IMR-90 (cell line): ENCODE data around the gene DUOX2. TPM values are rescaled to one million over a fixed set of nuclear protein-coding genes. Genes with fewer than 3 reads are reported as not detected.

Experiments
- ATAC-seq: fragments of 200-7000 bp; cut with Tn5 transposase; 2 replicates; pipeline ENCODE4 v1.9.1; 2020; ENCODE audit warnings: low read depth, mild to moderate bottlenecking, moderate library complexity
- BruUV-seq: library from RNA; stranded (reverse); fragments of 400-500 nt; replicated peaks from 2 replicates; lab custom pipeline; 2021; lab: Mats Ljungman, UMichigan
- CTCF ChIA-PET: fragments of 300-600 bp; formaldehyde crosslinking; extraction: SDS; loops from one replicate; lab custom pipeline; 2021; ENCODE audit warnings: antibody characterized with exemption; lab: Yijun Ruan, JAX
- POLR2A ChIA-PET: fragments of 300-600 bp; sonication (Branson Sonifier 250); formaldehyde crosslinking; loops from one replicate; lab custom pipeline; 2022; ENCODE audit warnings: antibody characterized with exemption; ENCODE audit not compliant: unreplicated experiment; lab: Charles Lee
- DNase-seq: peaks from one replicate; pipeline ENCODE4 v3.0.0; 2013
- H2AFZ ChIP-seq: replicated peaks from 2 replicates; pipeline ENCODE3; 2013; ENCODE audit warnings: low read length, mild to moderate bottlenecking; ENCODE audit not compliant: poor library complexity
- H2AK5ac ChIP-seq: 2 replicates; pipeline ENCODE4 v1.6.1; 2013; ENCODE audit warnings: low read depth, low read length, inconsistent platforms
- H2AK9ac ChIP-seq: replicated peaks from 2 replicates; pipeline ENCODE3; 2013; ENCODE audit warnings: mild to moderate bottlenecking, low read depth, low read length, moderate library complexity; ENCODE audit not compliant: poor library complexity
- H2BK120ac ChIP-seq: 2 replicates; pipeline ENCODE4 v1.6.1; 2013; ENCODE audit warnings: low read depth, low read length, inconsistent platforms
- H2BK15ac ChIP-seq: 3 replicates; pipeline ENCODE4 v1.6.1; 2013; ENCODE audit warnings: low read depth, low read length, inconsistent platforms
- H2BK20ac ChIP-seq: 2 replicates; pipeline ENCODE4 v1.6.1; 2013; ENCODE audit warnings: low read depth, mild to moderate bottlenecking, inconsistent platforms, low read length, moderate library complexity
- H2BK5ac ChIP-seq: 2 replicates; pipeline ENCODE4 v1.6.1; 2013; ENCODE audit warnings: mild to moderate bottlenecking, low read depth, low read length, inconsistent platforms; ENCODE audit not compliant: poor library complexity, severe bottlenecking
- H3K14ac ChIP-seq: replicated peaks from 2 replicates; pipeline ENCODE4 v1.6.1; 2013; ENCODE audit warnings: low read depth, low read length, inconsistent platforms
- H3K18ac ChIP-seq: 2 replicates; pipeline ENCODE4 v1.6.1; 2013; ENCODE audit warnings: low read depth, low read length, control low read depth
- H3K23ac ChIP-seq: 2 replicates; pipeline ENCODE4 v1.6.1; 2013; ENCODE audit warnings: low read depth, low read length, inconsistent platforms
- H3K27ac ChIP-seq: 2 replicates; pipeline ENCODE4 v1.5.1; 2013; ENCODE audit warnings: mild to moderate bottlenecking, control low read depth, low read length; ENCODE audit not compliant: insufficient read depth
- H3K27me3 ChIP-seq: 2 replicates; pipeline ENCODE4 v1.6.1; 2013; ENCODE audit warnings: low read length; ENCODE audit not compliant: control insufficient read depth, insufficient read depth
- H3K36me3 ChIP-seq: 2 replicates; pipeline ENCODE4 v1.6.1; 2013; ENCODE audit warnings: low read length, mixed read lengths; ENCODE audit not compliant: control insufficient read depth, insufficient read depth
- H3K4ac ChIP-seq: 2 replicates; pipeline ENCODE4 v1.6.1; 2013; ENCODE audit warnings: low read depth, low read length, inconsistent platforms
- H3K4me1 ChIP-seq: 2 replicates; pipeline ENCODE4 v1.6.1; 2013; ENCODE audit warnings: low read length, mixed read lengths; ENCODE audit not compliant: control insufficient read depth, insufficient read depth
- H3K4me2 ChIP-seq: 2 replicates; pipeline ENCODE4 v1.6.1; 2013; ENCODE audit warnings: low read depth, mild to moderate bottlenecking, control low read depth, low read length, moderate library complexity
- H3K4me3 ChIP-seq: 2 replicates; pipeline ENCODE4 v1.5.1; 2013; ENCODE audit warnings: low read depth, mild to moderate bottlenecking, control low read depth, low read length, moderate library complexity; ENCODE audit not compliant: insufficient read depth
- H3K56ac ChIP-seq: 2 replicates; pipeline ENCODE4 v1.6.1; 2013; ENCODE audit warnings: low read length, inconsistent platforms; ENCODE audit not compliant: insufficient read depth; ENCODE audit errors: extremely low read depth
- H3K79me1 ChIP-seq, 2 experiments: 2 replicates each; pipeline ENCODE4 v1.6.1; 2013; ENCODE audit warnings: low read length in 2 of 2, inconsistent platforms in 1 of 2, low read depth in 1 of 2
- H3K9ac ChIP-seq: 2 replicates; pipeline ENCODE4 v1.6.1; 2013; ENCODE audit warnings: low read depth, low read length, control low read depth
- H3K9me1 ChIP-seq: 2 replicates; pipeline ENCODE4 v1.6.1; 2013; ENCODE audit warnings: low read length, inconsistent platforms; ENCODE audit not compliant: insufficient read depth
- H3K9me3 ChIP-seq: 2 replicates; pipeline ENCODE4 v1.6.1; 2013; ENCODE audit warnings: low read length; ENCODE audit not compliant: control insufficient read depth, insufficient read depth
- H4K20me1 ChIP-seq: 2 replicates; pipeline ENCODE4 v1.6.1; 2013; ENCODE audit warnings: low read length, inconsistent platforms; ENCODE audit not compliant: insufficient read depth
- H4K5ac ChIP-seq: 2 replicates; pipeline ENCODE4 v1.6.1; 2013; ENCODE audit warnings: mild to moderate bottlenecking, low read depth, low read length, control low read depth
- H4K8ac ChIP-seq, 2 experiments: 2 replicates each; pipeline ENCODE4 v1.6.1; 2013; ENCODE audit warnings: low read depth in 2 of 2, low read length in 2 of 2, control low read depth in 1 of 2, inconsistent platforms in 1 of 2
- H4K91ac ChIP-seq: 2 replicates; pipeline ENCODE4 v1.6.1; 2013; ENCODE audit warnings: low read depth, low read length, inconsistent platforms; ENCODE audit not compliant: insufficient read depth
- BHLHE40 ChIP-seq: fragments of 150-350 bp; IDR thresholded peaks from 2 replicates; pipeline ENCODE4 v1.6.1; 2016; ENCODE audit warnings: mild to moderate bottlenecking, low read depth, low read length
- CHD1 ChIP-seq: IDR thresholded peaks from 2 replicates; pipeline ENCODE4 v1.6.1; 2012; ENCODE audit warnings: low read depth, low read length, improper control_type of control experiment
- FOS ChIP-seq: fragments of 150-350 bp; IDR thresholded peaks from 2 replicates; pipeline ENCODE4 v1.6.1; 2016; ENCODE audit warnings: low read depth, low read length
- MAFK ChIP-seq: IDR thresholded peaks from 2 replicates; pipeline ENCODE4 v1.6.1; 2012; ENCODE audit warnings: low read depth, low read length, improper control_type of control experiment
- MAZ ChIP-seq: IDR thresholded peaks from 2 replicates; pipeline ENCODE4 v1.6.1; 2012; ENCODE audit warnings: low read depth, mild to moderate bottlenecking, low read length, improper control_type of control experiment, moderate library complexity, borderline replicate concordance
- MXI1 ChIP-seq: IDR thresholded peaks from 2 replicates; pipeline ENCODE4 v1.6.1; 2012; ENCODE audit warnings: low read depth, mild to moderate bottlenecking, low read length, moderate library complexity, borderline replicate concordance
- NFE2L2 ChIP-seq: fragments of 150-350 bp; IDR thresholded peaks from 2 replicates; pipeline ENCODE4 v1.6.1; 2016; ENCODE audit warnings: low read depth, mild to moderate bottlenecking, low read length
- POLR2A ChIP-seq: IDR thresholded peaks from 2 replicates; pipeline ENCODE4 v1.6.1; 2012; ENCODE audit warnings: mild to moderate bottlenecking, low read depth, low read length
- RFX5 ChIP-seq: IDR thresholded peaks from 2 replicates; pipeline ENCODE4 v1.8.0; 2012; ENCODE audit warnings: low read depth, mild to moderate bottlenecking, low read length, moderate library complexity
- SMC3 ChIP-seq: fragments of 150-350 bp; IDR thresholded peaks from 2 replicates; pipeline ENCODE4 v1.6.1; 2016; ENCODE audit warnings: low read depth, mild to moderate bottlenecking, antibody characterized with exemption, low read length, moderate library complexity
- WGBS, 2 experiments: methylation state at CpG; one replicate each; pipeline versions ENCODE4 v1.1.5 to v1.1.7; 2013; ENCODE audit warnings: missing lambda C conversion rate in 2 of 2; ENCODE audit not compliant: insufficient read length in 1 of 2; ENCODE audit errors: extremely low coverage in 2 of 2; 5-methylcytosine and 5-hydroxymethylcytosine counted together
- dilution Hi-C: fragments of 300-500 bp; cut with HindIII; formaldehyde crosslinking; loops from one replicate; pipeline ENCODE4 v1.14.3; 2018; ENCODE audit warnings: low sequenced_read_pairs; ENCODE audit not compliant: unreplicated experiment
- in situ Hi-C: fragments of 300-500 bp; cut with MboI; formaldehyde crosslinking; loops from 3 replicates; pipeline ENCODE4 v1.14.3; 2019; ENCODE audit warnings: low sequenced_read_pairs, inconsistent platforms, mixed read lengths
- intact Hi-C: fragments of 100-400 bp; cut with micrococcal nuclease; formaldehyde crosslinking; loops from 2 replicates; pipeline ENCODE4 v1.10.0; 2022
- polyA plus RNA-seq, 3 experiments: library from polyadenylated mRNA; depleted of rRNA; stranded (reverse); fragments of >200 nt; gene quantifications; 2 replicates each; pipeline ENCODE4 v1.2.3, GENCODE V29; 2012; ENCODE audit warnings: low replicate concordance in 1 of 3
- total RNA-seq: library from RNA; depleted of rRNA; stranded (reverse); fragments of >200 nt; gene quantifications from 2 replicates; pipeline ENCODE4 v1.2.3, GENCODE V29; 2012
- TF ChIP-seq, protein P1 (sequence below): fragments of 150-350 bp; IDR thresholded peaks from 2 replicates; pipeline ENCODE4 v1.6.1; 2016; ENCODE audit warnings: low read depth, mild to moderate bottlenecking, low read length, moderate library complexity, borderline replicate concordance
- TF ChIP-seq, protein P2 (sequence below): fragments of 150-350 bp; IDR thresholded peaks from 2 replicates; pipeline ENCODE4 v1.6.1; 2017; ENCODE audit warnings: mild to moderate bottlenecking, antibody characterized with exemption, low read length, low read depth

Gene DUOX2
- total and polyA plus RNA-seq, 2 of the 4 experiments (the other 2 are of a cell fraction) = not detected

DNA sequence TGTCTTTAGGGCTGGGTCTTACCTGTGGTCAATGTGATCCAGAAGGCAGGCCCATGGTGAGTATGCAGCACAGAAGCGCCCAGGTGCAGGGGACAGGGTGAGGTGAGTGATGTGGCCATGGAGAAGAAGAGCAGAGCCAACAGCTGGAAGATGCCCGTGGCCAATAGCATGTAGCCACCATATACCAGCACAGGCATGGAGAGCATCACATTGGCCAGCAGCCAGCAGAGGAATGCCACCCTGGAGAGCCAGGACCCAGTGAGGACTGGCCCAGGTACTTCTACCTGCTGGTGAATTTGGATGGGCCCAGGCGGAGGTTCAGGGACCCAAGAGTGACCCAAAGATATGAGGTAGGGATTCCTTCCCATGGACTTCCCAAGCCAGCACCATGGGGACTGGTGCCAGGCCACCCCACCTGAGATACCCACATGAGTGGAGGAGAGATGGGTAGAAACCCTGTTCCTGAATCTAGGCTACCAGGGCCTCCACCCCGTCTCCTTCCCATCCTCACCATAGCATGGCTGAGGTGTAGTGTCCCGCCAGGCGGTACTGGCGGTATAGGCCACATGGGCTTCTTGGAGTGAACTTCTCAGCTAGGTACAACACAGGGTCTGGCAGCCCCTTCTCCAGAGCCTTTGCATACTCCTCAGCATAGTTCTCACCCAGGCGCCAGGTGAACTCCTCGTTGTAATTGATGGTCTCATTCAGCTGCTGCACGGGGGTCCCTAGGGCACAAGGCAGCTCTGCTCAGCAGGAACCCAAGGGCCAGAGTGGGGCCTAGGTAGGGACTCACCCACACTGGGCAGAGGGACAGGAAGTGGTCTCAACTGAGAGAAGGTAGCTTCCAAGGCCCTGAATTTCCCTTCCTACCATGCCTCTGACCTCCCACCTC, 6.4 kb upstream of the DUOX2 start (continued):
- no peak for TF ChIP-seq BHLHE40

DNA sequence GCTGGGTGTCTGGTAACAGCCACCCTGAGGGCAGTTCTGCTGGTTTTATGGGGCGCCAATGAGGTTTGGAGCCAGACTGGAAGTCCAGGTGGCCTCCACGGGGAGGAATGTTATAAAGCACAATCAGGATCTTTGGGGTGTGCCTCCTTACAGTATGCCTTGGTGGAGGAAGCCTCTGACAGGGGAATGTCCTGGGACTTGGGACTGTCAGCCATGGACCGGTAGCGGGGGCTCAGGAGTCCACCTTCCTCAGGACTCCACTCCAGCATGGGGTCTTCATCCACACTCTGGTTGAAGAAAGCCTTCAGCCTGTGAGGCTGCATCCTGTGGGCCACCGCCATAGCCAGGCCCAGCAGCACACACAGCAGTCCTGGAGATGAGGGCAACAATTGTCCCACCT, 5.0 kb upstream of the DUOX2 start:
- no peak overlapping the region for H3K14ac ChIP-seq
- dilution Hi-C loops = no loop called here
- ChIA-PET POLR2A (no interaction called here), CTCF (interaction anchor here (1.0 to 1.6 kb wide), 9 partner anchors 8 to 222 kb away, joined by 3 to 16 read pairs (median 11); no protein-coding TSS in a partner anchor)
- H3K23ac ChIP-seq = no peak overlapping the region
- no peak overlapping the region for H2BK20ac ChIP-seq
- no peak overlapping the region for H4K8ac ChIP-seq
- no peak overlapping the region for H2AK5ac ChIP-seq
- H3K4me2 ChIP-seq = no peak overlapping the region
- H3K18ac ChIP-seq = no peak overlapping the region
- no peak for DNase-seq
- no peaks in the 10 kb centered on the region for H4K20me1 ChIP-seq
- H4K91ac ChIP-seq = no peak overlapping the region
- no peak for ATAC-seq
- H2BK15ac ChIP-seq = no peak overlapping the region
- H3K79me1 ChIP-seq = no peaks in the 10 kb centered on the region
- no peaks in the 10 kb centered on the region for H3K9me3 ChIP-seq
- WGBS, 2 experiments = no CpG with 5 or more reads among the region's 5 CpGs
- intact Hi-C loops = loop anchor here (1.0 to 5.0 kb wide), 5 partner anchors 60 to 267 kb away; partner anchors contain the start of gene SORD
- peaks cover 3% of the 10 kb centered on the region for H3K4me1 ChIP-seq
- H3K9me1 ChIP-seq = no peaks in the 10 kb centered on the region
- no peak overlapping the region for H2BK120ac ChIP-seq
- no peak overlapping the region for H3K4ac ChIP-seq
- no peak overlapping the region for H2AFZ ChIP-seq
- no peak overlapping the region for H3K27ac ChIP-seq
- H3K9ac ChIP-seq = no peak overlapping the region
- no peaks in the 10 kb centered on the region for H3K36me3 ChIP-seq
- H3K27me3 ChIP-seq = peaks cover 38% of the 10 kb centered on the region
- H3K56ac ChIP-seq = no peak overlapping the region
- no peak overlapping the region for H2AK9ac ChIP-seq
- H4K5ac ChIP-seq = no peak overlapping the region
- no TSS peak for BruUV-seq
- in situ Hi-C loops = no loop called here
- H3K4me3 ChIP-seq = no peak overlapping the region
- no peak overlapping the region for H2BK5ac ChIP-seq
- no peak for TF ChIP-seq FOS
- TF ChIP-seq, protein P1, sequence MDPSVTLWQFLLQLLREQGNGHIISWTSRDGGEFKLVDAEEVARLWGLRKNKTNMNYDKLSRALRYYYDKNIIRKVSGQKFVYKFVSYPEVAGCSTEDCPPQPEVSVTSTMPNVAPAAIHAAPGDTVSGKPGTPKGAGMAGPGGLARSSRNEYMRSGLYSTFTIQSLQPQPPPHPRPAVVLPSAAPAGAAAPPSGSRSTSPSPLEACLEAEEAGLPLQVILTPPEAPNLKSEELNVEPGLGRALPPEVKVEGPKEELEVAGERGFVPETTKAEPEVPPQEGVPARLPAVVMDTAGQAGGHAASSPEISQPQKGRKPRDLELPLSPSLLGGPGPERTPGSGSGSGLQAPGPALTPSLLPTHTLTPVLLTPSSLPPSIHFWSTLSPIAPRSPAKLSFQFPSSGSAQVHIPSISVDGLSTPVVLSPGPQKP = no peak
- no peak for TF ChIP-seq MAFK
- TF ChIP-seq NFE2L2 = no peak
- no peak for TF ChIP-seq MAZ
- TF ChIP-seq, protein P2, sequence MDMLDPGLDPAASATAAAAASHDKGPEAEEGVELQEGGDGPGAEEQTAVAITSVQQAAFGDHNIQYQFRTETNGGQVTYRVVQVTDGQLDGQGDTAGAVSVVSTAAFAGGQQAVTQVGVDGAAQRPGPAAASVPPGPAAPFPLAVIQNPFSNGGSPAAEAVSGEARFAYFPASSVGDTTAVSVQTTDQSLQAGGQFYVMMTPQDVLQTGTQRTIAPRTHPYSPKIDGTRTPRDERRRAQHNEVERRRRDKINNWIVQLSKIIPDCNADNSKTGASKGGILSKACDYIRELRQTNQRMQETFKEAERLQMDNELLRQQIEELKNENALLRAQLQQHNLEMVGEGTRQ = no peak
- TF ChIP-seq CHD1 = no peak
- TF ChIP-seq SMC3 = no peak
- no peak for TF ChIP-seq RFX5
- TF ChIP-seq MXI1 = no peak
- no peak for TF ChIP-seq POLR2A
